HG03432 (cell line): ENCODE measurements around the gene ATP8A1.
A peak's percentile ranks its signal among the peaks of the same experiment; 100 is the strongest.
"Not testable (repeated sequence)": the region's sequence is repeated elsewhere in the genome, so short reads cannot be mapped to it uniquely, and the experiment has no call there.

Source experiments
- ATAC-seq: cut with Tn5 transposase; IDR thresholded peaks from one replicate; pipeline ENCODE4 v1.9.1; 2021; ENCODE audit warnings: mild to moderate bottlenecking, moderate library complexity; ENCODE audit not compliant: unreplicated experiment

Gene ATP8A1

DNA sequence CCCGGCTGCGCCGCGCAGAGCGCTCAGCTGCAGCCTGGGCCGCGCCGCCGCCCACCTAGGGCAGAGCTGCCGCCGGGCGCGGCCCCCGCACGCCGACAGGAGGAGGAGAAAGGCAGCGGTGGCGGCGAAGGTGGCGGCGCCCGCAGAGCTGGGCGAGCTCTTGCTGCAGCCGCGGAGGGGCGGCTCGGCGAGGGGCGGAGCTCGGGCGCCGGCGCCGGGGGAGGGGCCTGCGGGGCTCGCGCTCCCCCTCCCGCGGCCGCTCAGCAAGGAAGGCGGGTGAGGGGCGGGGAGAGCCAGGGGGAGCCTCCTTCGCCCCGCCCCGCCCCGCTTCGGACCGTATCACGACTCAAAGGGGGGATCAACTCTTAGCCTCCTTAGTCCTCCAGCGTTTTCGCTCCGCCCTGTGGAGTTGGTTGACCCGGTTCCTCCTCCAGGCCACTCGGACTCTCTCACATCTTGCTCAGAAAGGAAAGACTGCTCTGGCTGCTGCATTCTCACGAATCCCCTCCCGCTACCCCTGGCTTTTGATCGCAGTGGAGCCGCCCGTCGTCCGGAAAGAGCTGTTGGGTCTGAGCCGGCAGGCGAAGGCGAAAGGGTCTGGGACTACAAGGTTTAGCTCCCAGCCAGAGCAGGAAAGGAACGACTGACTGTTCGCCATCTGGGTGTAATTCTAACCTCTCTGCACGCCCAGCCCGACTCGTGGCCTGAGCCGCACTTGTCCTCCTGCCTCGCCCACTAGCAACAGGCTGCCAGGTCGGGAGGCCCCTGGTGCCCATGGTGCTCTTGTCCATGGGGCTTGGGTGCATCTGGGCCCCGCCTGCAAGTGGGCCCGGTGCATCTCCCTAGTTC lies at the start of gene ATP8A1:
TSS of gene ATP8A1 (minus strand) at position 162 of the 849 bp plus-strand sequence. CDS start 232 bp downstream, outside the sequence.
- ATAC-seq, result peak; percentile 77

GRCh38 chr4:42706086-42706485 lies 49.2 kb upstream of the ATP8A1 start:
- no peak for ATAC-seq

DNA sequence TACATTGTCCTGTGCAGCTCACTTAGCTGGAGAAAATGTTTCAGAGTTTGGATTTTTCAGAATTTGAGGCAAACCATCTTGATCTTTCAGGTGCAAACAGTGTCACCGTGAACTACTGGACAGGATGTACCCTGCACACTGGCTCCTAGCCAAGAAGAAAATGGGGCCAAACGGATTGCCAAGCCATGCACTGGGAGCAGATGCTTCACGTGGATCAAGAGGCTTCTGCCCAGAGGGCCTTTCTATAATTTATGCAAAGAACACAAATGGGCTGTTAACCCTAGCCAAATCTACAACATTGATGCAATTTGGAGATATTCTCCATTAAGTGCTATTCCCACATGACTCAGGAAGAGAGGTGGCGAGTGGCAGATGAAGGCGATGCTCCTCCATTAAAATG lies 46.9 kb upstream of the ATP8A1 start:
- ATAC-seq, result no peak

- ATAC-seq, result no peak
Observed at GRCh38 chr4:42702895-42703294, 46.0 kb upstream of the ATP8A1 start.

GRCh38 chr4:42701780-42702179 lies 44.9 kb upstream of the ATP8A1 start:
- not testable (repeated sequence) for ATAC-seq

- ATAC-seq, result no peak
Observed at GRCh38 chr4:42690537-42690936, 33.6 kb upstream of the ATP8A1 start.

- ATAC-seq, result no peak
Observed at GRCh38 chr4:42683393-42683792, 26.5 kb upstream of the ATP8A1 start.

DNA sequence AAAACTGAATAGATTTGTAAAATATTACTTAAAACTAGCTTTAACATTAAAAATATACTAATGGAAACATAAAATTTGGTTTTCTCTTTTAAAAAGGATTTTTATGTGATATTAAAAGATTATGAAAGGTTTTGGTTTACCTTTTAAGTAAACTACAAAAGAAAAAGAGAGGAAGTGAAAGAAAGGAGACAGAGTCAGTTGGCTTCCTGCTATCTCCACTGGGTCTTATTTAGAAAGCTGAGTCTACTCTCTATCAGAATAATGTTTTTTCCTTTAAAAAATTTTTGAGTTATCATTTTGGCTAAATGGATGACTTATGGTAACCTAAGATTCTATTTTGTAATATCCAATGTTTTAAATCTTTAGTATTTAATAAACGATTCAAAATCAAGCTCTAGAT lies 21.6 kb upstream of the ATP8A1 start:
- ATAC-seq, result no peak

DNA sequence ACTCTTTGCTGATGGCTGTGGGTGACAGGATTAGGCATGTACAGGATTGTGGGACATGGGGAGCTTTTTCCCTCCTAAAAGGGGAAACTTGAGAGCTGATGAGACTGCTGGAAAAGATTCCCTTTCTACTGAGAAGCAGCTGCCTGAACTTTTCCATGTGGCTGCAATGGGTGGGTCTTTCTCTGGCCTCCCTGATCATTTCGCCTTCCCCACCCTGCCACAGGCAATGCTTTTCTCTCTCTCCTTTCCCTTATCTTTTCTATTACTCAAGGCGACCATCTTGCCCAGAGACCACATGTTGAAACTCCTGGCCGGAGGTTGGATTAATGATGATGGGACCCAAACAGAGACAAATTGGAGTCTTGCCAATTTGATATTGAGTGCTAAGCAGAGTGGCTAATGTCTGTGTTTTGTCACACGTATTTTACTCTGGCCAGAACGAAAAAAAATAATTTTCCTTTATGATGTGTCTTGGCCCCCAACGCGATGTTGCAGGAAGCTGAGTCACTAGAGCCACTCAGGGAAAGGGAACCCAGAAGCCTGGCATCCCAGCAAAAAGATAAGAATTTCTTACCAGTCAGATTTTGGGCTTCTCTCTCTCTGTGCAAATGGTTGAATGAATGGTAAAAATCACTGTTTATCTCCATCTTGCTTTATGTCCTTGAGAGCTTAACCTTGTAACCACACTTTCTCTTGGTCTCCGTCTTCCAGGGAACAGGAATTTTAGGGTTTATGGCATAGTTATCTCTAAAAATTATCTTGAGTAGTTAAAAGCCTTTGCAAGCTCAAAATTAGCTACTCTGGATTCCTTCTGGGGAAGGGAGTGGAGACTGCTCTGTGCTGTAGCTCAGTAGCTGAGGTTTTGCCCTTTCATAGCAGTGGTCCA lies 19.4 kb upstream of the ATP8A1 start:
- ATAC-seq, result no peak

GRCh38 chr4:42673082-42673425 lies 16.1 kb upstream of the ATP8A1 start:
- no peak for ATAC-seq

DNA sequence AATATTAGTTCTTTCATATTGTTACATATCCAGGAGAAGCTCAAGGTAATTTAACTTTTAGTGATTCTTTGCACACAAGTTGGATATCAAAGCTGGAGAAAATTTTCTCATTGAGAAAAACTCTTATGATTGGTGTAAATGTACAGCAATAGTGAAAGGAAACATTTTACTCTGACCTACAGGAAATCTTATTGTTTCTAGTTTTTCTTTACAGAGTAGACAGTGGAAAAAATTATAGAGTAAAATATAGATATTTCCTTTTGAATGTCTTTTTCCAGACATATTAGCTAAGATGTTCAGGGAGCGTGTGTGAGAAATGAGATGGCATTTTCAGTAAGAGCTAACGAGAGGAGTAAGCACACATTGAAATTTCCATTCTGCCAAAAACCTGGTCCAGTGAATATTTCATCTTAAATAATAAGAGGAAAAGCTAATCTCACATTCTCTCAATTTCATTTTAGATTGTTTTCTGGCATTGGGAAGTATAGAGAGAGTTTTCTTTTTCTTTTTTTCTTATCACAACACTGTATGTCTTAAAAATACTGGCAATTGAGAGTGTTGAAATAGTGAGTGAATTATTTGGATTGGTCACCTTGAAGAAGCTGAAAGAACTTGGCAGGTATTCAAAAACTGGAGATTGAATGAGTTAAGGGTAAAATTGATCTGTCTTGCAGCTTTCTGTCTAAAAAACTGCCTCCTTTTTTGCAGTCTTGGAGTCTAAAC lies 15.6 kb upstream of the ATP8A1 start:
- ATAC-seq, result no peak

DNA sequence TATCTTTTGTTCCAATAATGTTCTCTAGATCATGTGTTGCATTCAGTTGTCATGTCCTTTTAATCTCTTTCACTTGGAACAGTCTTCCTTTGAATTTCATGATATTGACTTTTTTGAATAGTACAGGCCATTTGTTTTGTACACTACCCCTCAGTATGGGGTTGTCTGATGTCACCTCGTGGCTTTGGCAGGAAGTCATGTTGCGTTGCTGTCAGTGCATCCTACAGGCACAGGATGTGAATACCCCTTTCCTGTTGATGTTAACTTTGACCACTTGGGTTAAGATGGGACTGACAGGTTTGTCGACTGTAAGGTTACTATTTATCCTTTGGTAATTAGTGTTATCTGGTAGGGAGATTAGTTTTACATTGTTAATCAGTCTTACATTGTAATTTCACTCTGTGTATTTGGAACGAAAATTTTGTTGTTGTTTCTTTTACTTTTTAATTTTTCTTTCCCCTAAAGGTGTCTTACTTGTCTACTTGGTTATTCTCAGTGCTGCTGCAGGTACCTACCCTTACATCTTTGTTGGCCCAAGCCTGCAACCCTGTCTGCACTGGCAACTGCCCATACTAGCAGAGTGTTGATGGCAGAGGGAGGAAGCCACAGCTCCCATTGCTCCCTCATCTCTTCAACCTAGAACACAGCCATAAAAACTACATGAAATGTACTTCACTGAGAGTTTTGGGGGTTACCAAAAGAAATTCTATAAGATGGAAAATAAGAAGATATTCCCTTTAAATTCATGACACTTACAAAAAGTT lies 14.7 kb upstream of the ATP8A1 start:
- ATAC-seq, result peak; percentile 92

DNA sequence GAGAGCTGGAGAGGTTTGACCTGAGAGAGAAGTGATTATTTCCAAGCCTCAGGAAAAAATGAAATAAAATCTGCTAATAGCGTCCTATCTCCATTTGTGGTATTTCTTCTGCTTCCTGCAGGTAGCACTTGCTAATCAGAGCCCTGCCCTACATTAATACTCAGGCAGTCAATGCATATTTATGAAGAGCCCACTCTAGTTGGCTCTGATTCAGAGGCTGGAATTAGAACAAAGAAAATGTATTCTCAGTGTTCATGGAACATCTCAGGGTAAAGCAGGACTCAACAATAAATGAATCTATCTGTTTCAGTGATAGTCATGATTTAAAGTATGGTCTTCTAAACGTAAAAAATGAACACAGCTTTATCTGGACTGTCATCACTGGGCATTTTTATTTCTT lies 1.4 kb upstream of the ATP8A1 start:
- ATAC-seq, result no peak

GRCh38 chr4:42656679-42656943 lies 294 bp downstream of the ATP8A1 start:
- ATAC-seq, result no peak

GRCh38 chr4:42655921-42656678 lies 805 bp downstream of the ATP8A1 start:
- peak; percentile 16 for ATAC-seq

GRCh38 chr4:42655269-42655637 lies 1.7 kb downstream of the ATP8A1 start:
- no peak for ATAC-seq

DNA sequence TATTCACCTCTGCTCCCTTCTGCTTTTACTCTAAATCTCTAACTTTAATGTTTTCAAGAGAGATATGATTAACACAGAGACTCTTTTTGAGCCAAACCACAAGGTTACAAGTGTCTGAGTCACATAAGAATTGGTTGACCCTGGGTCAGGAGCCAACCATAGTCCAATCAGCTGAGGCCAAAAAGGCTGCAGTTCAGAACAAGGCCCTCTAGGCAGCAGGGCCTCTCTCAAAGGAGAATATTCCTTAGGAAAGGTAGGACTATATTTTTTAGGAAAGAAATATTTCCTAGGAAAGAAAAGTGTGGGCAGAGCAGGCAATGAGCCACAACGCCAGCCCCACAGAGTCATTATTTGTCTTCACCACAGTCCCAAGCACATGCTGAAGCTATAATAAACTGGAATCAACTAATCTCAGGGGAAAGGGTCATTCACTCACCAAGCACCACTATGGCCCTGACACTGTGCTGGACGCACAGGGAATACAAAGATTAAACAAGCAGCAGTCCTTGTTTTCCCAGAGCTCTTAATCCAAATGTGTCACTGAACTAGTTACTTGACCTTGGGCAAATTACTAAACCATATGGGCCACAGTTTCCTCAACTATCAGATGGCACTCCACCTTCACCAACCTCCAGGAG lies 2.2 kb downstream of the ATP8A1 start:
- ATAC-seq, result peak; percentile 22

DNA sequence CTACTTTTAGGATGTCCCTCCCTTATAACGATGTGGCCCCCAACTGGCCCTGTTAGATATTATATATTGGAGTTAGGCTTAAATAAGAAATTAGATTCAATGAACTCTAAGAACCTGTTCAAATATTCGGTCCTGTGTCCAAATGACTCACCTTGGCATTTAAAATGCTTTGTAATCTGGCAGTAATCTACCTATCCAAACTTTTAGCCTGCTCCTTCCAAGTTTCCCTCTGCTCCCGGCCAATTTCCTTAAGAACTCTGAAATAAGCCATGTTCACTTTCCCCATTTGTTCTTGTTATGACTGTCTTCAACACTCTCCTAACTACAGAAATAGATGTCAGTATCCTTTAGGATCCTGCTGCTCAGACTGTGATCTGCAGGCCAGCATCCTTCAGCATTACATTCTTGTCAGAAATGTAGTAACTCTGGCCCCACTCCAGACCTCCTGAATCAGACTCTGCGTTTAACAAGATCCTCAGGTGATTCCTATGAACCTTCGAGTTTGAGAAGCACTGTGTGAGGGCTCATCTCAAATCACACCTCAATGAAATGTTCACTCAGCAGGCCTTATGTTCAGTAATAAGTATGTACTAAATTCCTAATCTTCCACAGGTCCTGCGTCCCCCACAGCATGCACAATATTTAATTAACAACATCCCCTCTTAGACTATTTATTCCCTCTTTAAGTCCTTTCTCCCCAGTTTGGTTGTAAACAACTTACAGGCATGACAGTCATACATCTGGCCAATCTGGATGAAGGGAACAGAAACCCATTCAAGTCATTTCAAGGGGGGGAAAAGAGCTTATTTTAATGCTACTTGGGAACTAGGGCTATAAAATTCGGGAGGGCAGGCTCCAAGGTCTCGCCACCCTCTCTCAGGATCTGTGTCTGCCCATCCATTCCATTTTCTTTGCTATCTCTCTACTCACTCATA lies 3.0 kb downstream of the ATP8A1 start:
- ATAC-seq, result no peak
